ENCODE results near the gene LOXL3.
"Not testable (repeated sequence)": the region's sequence is repeated elsewhere in the genome, so short reads cannot be mapped to it uniquely, and the experiment has no call there.

LOXL3 gene

GRCh38 chr2:74488643-74489481 lies 64.9 kb downstream of the LOXL3 start:
- DNase-seq: no peak

GRCh38 chr2:74486141-74486540 lies 67.6 kb downstream of the LOXL3 start:
- no peak for DNase-seq

DNA sequence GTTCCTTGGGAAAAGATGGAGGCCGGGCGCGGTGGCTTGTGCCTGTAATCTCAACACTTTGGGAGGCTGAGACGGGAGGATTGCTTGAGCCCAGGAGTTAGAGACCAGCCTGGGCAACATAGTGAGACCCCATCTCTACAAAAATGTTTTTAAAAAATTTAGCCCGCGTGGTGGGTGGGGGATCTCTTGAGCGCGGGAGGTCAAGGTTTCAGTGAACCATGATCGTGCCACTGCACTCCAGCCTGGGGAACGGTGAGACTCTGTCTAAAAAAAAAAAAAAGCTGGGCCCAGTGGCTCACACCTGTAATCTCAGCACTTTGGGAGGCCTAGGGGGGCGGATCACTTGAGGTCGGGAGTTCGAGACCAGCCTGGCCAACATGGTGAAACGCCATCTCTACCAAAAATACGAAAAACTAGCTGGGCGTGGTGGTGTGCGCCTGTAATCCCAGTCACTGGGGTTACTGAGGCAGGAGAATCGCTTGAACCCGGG lies 70.0 kb downstream of the LOXL3 start:
- DNase-seq: not testable (repeated sequence)

GRCh38 chr2:74482801-74483674 lies 70.7 kb downstream of the LOXL3 start, which contains the start of the genes CCDC142 and TTC31:
Gene CCDC142, minus strand, starts transcription at chr2:74482998. Its CDS starts 161 bp downstream, at chr2:74482837.
Gene TTC31, plus strand, starts transcription at chr2:74483081. Its CDS starts 15 bp downstream, at chr2:74483096.
- DNase-seq: peak; percentile 96 to 97 (median 97)
